Renal pelvis (tissue), 4 donors: Measurements from ENCODE around the gene FCHO2. TPM values are rescaled to one million over a fixed set of nuclear protein-coding genes. Genes with fewer than 3 reads are reported as not detected.
A peak's percentile ranks its signal among the peaks of the same experiment; 100 is the strongest.

Experiments
- DNase-seq: peaks from one replicate; pipeline ENCODE4 v3.0.0-alpha.2; 2013
- polyA plus RNA-seq, 3 donors: library from polyadenylated mRNA; unstranded; fragments of 120-200 nt; gene quantifications; one replicate each; pipeline ENCODE4 v1.2.1, GENCODE V29; 2013; ENCODE audit not compliant: insufficient read length in 3 of 3

The FCHO2 gene
- polyA plus RNA-seq, 3 donors, result 23.7 to 37.2 (median 35.2) TPM

DNA sequence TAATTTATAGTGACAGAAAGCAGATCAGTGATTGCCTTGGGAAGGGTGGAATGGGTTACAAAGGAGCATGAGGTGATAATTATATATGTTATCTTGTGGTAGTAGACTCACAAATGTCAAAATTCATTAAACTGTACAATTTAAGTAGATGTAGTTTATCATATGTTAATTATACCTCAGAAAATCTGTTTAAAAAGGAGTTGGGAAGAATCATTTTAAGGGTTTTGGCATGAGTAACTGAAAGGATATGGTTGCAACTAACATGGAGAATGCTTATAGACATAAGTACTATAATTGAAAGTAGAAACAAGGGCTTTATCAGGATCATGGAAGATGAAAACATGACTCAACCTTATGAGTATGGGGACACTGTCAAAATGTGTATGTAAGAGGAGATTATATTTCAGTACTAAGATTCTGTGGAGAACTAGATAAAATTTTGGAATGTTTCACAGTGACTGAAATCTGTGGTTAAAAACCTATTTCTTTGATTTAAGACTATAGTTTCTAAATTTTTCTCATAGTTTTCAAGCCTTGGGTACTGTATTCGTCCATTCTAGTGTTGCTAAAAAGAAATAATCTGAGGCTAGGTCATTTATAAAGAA lies 73.3 kb downstream of the FCHO2 start:
- DNase-seq, result no peak

DNA sequence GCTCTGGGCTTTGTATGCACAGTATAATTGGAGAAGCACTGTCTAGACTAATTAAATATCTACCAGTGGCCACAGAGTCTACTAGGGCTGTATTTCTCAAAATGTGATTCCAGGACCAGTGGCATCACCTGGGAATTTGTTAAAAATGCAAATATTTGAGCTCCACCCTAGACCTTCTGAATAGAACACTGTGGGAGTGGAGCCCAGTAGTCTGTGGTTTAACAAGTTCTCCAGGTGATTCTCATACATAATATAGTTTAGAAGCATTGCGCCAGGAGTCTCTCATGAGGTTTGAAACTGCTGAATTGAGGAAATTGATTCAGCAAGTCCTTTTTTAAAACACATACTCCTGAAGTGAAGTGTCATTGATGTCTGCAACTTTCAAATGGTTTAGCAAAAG lies 74.7 kb downstream of the FCHO2 start:
- DNase-seq, result no peak

DNA sequence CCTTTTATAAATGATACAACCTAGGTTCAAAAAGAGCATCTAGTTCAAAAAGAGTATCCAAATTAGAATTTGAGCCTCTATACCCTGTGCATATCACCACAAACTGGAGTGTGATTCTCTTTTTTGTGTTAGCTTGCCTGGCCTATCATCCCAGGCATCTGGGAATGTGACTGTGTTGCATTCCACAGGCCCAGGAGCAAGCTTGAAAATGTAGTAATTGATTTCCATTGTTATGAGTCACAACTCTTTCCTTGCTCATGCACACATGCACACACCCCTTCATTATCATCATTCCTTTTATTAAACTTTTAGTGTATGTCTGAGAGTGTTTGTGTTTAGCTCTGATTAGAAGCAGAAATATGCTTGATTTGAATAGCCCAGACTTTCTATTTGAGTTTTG lies 75.2 kb downstream of the FCHO2 start:
- peak; percentile 44 for DNase-seq

DNA sequence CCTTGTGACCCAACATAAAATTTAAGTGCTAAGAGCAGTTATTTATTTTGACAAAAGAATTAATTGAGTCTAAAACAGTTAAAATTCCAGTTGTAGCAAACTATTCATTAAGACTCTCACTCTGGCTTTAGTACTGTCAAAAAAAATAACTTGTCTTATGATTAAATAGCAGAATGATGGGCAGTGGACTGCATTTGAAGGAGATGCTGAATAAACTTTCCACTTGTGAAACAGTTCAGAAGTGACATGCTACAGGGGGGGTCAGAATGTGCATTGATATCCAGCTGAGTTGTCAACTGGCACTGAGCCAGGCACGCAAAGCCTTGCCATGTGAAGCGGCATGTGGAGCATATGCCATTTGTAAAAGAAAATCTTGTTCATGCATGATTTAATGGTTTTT lies 76.0 kb downstream of the FCHO2 start:
- no peak for DNase-seq

DNA sequence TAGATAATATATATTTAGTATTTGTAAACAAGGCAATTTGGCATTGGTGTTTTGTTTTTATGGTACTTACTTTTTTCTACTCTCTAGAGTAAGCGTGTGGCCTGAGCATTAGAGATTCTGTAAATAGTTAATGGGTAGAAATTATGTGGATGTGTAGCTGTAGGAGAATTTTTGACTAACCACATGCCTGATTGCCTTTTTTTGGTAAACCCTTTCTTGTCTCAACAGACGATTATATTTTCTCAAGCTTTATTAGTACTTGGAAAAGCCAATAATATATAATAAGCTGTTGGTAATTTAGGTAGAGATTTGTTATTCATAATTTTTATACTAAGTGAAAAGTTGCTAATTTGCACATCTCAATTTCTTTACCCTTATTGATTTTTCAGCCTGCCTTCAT lies 76.8 kb downstream of the FCHO2 start:
- no peak for DNase-seq

DNA sequence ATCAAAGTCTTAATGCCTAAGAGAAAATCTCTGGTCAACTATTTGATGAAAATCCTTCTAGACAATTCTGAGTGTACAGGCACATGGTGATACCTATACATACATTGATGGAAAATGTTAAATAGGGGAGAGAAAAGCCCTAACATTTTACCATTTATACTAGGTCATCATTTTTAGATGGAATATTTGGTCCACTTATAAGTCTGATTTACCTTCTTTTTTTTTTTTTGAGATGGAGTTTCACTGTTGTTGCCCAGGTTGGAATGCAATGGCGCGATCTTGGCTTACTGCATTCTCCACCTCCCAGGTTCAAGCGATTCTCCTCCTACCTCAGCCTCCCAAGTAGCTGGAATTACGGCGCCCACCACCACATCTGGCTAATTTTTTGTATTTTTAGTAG lies 81.7 kb downstream of the FCHO2 start:
- DNase-seq, result no peak

DNA sequence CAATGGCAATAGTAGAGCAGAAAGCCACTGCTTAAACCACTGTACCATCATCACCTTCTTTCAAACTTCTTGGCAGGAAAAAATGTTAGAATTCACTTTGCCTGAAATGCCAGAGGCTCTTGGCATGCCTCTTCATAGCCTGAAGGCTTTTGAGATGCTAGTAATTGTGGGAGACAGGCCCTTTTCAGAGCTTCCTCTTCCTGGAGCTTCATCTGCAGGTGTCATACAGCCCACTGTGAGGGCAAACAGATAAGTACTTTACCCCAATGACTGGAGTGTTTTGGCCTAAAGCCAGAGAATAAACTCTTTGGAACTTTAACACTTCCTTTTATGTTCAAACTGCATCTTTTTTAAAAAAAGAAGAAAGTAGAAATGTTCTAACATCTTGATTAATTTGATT lies 83.2 kb downstream of the FCHO2 start:
- DNase-seq, result no peak

DNA sequence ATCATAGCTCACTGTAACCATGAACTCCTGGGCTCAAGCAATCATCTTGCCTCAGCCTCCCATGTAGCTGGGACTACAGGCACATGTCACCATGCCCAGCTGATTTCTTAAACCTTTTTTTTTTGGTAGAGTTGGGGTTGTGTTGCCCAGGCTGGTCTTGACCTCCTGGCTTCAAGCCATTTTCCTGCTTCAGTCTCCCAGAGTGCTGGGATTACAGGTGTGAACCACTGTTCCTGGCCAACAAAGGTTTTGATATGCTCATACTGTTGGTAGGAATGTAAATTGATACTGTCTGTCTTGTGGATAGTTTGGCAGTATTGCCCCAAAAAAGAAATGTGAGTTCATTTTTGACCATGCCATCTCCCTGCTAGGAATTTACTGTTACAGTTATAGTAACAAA lies 87.2 kb downstream of the FCHO2 start:
- no peak for DNase-seq

DNA sequence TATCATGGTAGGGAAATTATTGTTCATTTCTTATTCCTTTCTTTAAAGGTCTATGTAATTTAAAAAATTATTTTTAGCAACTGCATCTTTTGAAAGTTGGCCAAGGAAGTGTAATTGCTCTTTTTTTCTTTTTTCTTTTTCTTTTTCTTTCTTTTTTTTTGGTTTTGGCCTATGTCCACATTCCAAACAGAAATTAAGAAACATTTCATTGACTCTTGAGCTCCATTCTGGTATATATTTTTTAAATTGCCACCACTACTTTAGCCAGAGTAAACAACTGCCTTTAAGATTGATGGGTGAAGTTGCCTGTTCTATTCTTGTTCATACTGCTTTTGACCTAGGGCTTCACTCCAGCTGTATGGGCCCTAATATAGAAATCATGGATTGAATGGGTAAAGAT lies 88.7 kb downstream of the FCHO2 start:
- DNase-seq, result peak; percentile 21

DNA sequence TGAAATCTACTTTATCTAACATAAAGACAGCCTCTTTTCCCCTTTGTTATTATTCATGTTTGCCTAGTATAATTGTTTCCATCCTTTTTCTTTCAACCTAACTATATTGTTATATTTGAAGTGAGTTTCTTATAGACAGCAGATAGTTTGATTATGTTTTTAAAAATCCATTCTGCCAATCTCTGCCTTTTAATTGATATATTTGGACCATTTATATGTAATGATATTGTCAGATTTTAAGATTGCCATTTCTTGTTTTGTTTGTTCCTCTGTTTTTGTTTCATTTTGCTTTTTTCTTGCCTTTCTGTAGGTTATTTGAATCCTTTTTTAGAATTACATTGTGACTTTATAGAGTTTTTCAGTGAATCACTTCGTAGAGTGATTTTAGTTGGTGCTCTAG lies 89.8 kb downstream of the FCHO2 start:
- no peak for DNase-seq

DNA sequence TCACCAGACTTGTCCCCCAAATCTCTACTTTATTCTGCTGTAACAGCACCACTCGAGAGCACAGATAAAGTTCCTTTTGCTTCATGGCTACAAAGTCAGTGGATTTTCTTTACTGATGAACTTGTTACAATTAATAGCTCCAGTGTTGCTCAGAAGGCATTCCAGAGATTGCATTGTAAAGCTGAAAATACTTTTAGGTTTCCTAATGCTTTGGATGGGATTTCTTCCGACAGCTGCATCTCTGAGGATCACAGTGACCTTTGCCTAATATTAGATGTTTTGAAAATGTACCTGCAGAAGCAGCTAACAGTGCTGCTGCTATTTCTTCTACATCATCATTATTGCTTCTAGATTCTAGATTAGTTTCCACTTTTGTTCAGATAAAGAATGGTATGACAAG lies 105.8 kb downstream of the FCHO2 start:
- no peak for DNase-seq

DNA sequence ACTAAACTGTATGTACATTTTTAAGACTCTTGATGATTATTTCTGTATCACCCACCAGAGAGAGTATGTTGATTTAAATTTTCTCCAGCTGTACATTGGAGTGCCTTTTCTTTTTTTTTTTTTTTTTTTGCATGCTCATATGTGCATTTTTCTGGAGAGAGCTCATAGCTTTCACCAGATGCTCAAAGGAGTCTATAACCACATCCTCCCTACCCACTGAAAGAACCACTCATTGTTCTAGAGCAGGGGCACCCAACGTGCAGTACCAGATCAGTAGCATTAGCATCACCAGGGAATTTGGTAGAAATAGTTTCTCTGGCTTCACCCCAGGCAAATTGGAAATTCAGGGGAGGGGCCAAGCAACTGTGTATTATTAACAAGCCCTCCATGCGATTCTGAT lies 110.6 kb downstream of the FCHO2 start:
- no peak for DNase-seq

DNA sequence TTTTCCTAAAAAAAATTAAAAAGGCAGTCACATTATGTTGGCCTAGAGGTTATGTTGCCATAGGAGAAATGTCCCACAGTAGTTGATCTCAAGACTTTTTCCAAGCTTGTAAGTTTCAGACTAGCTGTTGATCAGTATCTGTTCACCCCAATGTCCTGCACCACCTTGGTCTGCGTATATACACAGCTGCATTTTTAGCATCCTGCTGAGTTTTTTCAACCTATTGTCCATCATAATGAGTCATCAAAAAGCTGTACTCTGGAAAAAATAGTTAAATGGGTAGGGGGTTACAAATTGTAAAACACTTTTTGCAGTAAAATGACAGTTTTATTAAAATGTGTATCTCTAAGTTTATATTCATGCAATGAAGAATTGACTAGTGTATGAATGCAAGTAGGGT lies 111.4 kb downstream of the FCHO2 start:
- no peak for DNase-seq

DNA sequence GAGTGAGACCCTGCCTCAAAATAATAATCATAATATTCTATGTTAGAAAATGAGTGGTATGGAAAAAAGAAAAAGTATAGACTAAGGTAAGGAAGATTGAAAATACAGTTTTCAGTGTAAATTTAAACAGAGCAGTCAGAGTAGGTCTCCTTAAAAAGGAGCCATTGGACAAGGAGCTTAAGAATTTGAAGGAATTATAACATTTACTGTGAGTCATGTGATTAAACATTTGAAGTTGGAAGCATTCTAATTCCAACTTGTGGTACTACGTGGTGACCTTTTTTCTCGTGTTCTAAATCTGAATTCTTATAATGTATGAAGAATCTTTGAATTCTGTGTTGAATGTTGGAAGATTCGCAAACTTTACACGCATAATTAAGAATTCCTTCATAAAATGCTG lies 125.3 kb downstream of the FCHO2 start:
- no peak for DNase-seq

DNA sequence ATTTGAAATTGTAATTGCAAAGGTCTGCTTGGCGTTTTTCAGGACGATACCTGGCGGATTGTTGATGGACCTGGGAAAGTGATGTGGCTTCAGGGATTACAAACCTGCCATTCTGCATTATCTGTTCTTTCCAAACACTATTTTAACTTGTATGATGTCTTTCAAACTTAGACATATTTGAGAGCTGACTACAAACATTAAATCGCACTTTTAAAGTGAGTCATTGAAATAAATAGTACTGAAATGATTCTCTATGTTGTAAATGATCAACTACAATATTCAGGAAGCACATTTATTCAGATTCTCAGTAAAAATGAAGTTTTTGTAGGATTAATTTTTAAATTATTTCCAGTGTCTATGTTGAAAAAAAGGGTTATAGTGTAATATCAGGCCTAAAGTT lies 132.2 kb downstream of the FCHO2 start:
- DNase-seq, result no peak

DNA sequence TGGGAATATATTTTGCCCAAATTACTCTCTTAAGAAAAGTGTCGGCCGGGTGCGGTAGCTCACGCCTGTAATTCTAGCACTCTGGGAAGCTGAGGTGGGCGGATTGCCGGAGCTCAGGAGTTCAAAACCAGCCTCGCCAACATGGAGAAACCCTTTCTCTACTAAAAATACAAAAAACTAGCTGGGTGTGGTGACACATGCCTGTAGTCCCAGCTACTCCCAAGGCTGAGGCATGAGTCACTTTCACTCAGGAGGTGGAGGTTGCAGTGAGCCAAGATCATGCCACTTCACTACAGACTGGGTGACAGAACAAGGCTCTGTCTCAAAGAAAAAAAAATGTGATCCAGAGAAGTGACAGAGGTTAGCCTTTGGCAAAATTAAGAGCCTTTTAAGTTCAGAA lies 138.1 kb downstream of the FCHO2 start:
- DNase-seq, result no peak

DNA sequence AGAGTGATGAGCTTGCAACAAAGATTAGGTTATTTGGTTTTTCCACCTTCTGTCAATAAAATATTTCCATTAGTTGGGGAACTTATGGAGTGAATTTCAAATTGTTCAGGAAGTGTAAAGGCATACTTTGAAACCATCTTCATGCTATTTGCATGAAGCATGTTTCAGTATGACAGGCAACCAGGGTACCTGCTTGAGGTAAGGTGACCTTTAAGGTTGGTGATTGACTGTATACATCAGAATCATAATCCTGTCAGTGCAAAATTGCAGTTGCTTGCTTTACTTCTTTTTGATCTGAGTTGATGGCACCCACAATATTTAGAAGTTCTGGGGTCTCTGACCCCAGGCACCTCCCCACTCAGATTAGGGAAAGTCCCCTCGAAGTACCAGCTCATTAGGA lies 138.6 kb downstream of the FCHO2 start:
- DNase-seq, result no peak

DNA sequence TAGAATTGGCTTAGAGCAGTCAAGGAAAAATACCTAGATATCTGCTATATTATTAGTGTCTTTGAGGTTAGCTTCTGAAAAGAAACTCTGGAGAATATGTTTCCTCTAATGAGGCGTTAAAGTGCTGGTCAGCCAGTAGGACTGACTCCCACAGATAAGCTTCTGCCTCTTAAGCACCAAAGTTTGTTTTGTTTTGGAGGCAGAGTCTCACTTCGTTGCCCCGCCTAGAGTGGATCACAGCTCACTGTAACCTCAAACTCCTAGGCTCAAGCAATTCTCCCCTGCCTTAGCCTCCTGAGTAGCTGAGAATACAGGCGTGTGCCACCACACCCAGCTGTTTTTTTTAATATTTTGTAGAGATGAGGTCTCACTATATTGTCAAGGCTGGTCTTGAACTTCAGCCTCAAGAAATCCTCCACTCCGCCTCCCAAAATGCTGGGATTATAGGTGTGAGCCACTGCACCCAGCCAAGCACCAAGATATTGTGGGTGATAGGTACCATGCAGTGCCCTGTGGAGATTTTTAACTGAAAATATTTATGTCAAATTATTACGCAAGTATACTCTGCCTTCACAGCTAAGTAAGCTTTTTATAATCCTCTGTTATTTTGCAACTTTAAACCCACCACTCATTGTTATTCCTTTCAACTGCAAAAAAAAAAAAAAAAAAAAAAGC lies 139.9 kb downstream of the FCHO2 start:
- no peak for DNase-seq

DNA sequence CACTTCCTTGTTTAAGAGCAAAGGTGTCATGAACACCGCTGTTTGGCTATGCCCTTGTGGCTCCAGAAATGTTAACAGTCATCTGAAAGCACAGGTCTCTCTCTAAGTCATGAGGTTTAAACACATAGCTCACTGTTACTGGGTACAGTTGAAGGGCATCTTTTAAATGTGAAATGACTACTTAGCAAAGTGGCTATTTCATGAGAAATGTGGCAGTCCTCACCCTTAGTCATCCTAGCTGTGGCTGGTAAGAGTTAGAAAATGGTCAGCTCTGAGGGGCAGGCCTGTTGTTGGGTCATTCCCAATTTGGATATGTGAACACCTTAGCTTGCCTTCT lies 140.4 kb downstream of the FCHO2 start:
- DNase-seq, result no peak

DNA sequence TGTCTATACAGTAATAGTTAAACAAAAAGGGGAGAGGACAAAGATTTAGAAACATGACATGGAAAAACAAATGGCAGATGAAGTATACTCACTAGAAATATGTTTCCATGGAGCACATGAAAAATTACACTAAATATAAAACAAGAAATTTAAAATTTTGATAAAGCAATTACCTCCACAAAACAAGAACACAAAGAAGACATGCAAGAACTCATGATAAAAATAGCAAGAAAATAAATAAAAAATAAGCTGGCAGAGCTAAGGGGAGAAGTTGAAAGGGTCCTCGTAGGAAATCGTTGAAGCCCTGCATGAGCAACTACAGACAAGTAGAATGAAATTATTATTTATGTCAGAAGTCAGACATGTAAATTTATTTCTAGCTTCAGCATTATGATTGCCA lies 141.9 kb downstream of the FCHO2 start:
- DNase-seq, result no peak

DNA sequence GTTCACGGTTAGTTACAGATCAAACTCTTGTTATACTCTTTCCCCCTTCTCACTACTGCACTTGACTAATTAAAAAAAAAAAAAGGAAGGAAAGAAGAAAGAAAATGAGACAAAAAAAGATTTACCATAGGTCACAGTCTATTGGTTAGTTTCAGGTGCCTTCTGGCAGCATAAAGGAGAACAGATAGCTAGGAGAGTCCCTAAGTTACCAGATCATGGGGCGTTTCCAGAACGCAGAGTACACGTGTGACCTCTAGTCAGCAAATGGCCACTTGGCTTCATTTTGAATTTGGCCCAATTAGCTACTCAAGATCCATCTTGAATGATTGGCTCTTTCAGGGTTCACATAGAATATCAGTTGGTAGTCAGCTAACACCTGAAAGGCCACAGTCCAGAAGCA lies 144.3 kb downstream of the FCHO2 start:
- DNase-seq, result no peak

DNA sequence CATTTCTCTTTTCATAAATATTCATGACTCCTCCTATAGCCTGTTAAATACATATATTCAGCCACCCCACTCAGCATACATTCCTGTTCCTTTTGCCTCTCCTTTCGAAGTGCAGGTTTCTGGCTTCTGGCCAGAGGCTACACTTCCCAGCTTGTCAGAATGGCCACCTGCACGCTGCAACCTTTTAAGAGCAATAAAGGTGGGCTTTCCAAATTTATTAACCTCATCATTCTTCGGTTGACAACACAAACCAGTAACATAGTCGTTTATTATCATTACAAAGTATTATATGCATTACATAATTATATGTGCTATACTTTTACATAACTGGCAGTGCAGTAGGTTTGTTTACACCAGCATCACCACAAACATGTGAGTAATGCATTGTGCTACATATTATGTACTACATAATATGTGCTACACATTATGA lies 148.0 kb downstream of the FCHO2 start:
- no peak for DNase-seq

DNA sequence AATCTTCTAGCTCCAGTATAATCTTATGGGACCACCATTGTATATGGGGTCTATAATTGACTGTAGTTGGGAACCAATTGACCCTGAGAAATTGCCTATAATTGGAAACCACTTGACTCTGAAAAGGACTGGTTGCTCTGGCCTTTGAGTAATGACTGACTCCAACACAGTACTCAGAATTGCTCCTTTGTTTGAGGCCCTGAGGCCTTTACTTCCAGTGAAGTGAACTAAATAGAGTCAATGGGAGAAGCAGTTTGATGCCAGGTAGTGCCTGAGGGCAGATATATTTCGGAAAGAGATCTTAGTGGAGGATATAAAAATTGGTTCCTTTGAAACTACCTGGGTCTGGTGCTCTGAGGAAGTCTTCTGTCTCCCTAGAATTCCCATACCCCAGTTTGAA lies 148.5 kb downstream of the FCHO2 start:
- no peak for DNase-seq

DNA sequence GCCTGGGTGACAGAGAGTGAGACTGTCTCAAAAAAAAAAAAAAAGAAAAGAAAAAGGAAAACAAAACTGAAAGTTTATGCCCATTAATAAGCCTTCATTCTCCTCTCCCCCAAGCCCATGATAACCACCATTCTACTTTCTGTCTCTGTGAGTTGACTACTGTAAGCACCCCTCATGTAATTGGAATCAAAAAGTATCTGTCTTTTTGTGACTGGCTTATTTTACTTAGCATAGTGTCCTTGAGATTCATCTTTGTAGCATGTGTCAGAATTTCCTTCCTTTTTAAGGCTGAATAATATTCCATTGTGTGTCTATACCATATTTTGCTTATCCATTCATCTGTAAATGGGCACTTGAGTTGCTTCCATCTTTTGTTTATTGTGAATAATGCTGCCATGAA lies 150.5 kb downstream of the FCHO2 start:
- DNase-seq, result no peak

DNA sequence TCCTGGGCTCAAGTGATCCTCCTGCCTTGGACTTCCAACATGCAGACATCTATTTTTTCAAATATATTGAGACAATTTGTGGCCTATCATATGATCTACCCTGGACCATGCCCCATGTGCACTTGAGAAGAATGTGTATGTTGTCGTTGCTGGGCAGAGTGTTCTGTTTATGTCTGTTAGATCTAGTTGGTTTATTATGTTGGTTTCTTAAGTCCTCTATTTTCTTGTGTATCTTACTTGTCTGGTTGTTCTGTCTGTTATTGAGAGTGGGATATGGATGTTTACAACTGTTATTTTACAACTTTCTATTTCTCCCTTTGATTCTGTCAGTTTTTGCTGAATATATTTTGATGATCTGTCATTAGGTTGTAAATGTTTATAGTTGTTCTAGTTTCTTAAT lies 154.3 kb downstream of the FCHO2 start:
- DNase-seq, result no peak
